Mononuclear cell (primary cell): ENCODE results near the gene WIPI1. TPM values are rescaled to one million over a fixed set of nuclear protein-coding genes. Genes with fewer than 3 reads are reported as not detected.

Source experiments
- H3K27me3 ChIP-seq: 2 replicates; pipeline ENCODE4 v1.6.0; 2011; ENCODE audit warnings: low read length, control low read depth; ENCODE audit not compliant: insufficient read depth
- H3K4me1 ChIP-seq: 2 replicates; pipeline ENCODE4 v1.5.1; 2011; ENCODE audit warnings: mild to moderate bottlenecking, low read length, control low read depth; ENCODE audit not compliant: insufficient read depth
- H3K4me3 ChIP-seq: 2 replicates; pipeline ENCODE4 v1.5.1; 2011; ENCODE audit warnings: mild to moderate bottlenecking, low read length, moderate library complexity
- H3K9me3 ChIP-seq: 2 replicates; pipeline ENCODE4 v1.5.1; 2011; ENCODE audit warnings: low read depth, mild to moderate bottlenecking, control low read depth, low read length
- total RNA-seq: library from RNA; depleted of rRNA; stranded (reverse); fragments of >200 nt; gene quantifications from one replicate; pipeline ENCODE4 v1.2.3, GENCODE V29; 2012

Gene WIPI1
- total RNA-seq, 1 donor, result 17.8 TPM

GRCh38 chr17:68453991-68454665 lies 3.2 kb downstream of the WIPI1 start:
- Histone ChIP-seq H3K4me3 (no peak overlapping the region), H3K27me3 (no peaks in the 10 kb centered on the region), H3K9me3 (no peaks in the 10 kb centered on the region), H3K4me1 (peaks cover 31% of the 10 kb centered on the region)

GRCh38 chr17:68452724-68453290 lies 4.5 kb downstream of the WIPI1 start:
- no peaks in the 10 kb centered on the region for H3K27me3 ChIP-seq
- H3K4me3 ChIP-seq, result no peak overlapping the region
- peaks cover 25% of the 10 kb centered on the region for H3K4me1 ChIP-seq
- no peaks in the 10 kb centered on the region for H3K9me3 ChIP-seq

GRCh38 chr17:68451670-68452354 lies 5.5 kb downstream of the WIPI1 start:
- no peak overlapping the region for H3K4me3 ChIP-seq

GRCh38 chr17:68450801-68451200 lies 6.5 kb downstream of the WIPI1 start:
- Histone ChIP-seq H3K4me1 (peaks cover 12% of the 10 kb centered on the region), H3K9me3 (no peaks in the 10 kb centered on the region), H3K27me3 (no peaks in the 10 kb centered on the region), H3K4me3 (no peak overlapping the region)

More at GRCh38 chr17:68451670-68452354, 5.5 kb downstream of the WIPI1 start:
- Histone ChIP-seq H3K9me3 (no peaks in the 10 kb centered on the region), H3K27me3 (no peaks in the 10 kb centered on the region), H3K4me1 (peaks cover 22% of the 10 kb centered on the region)

GRCh38 chr17:68450391-68450790 lies 6.9 kb downstream of the WIPI1 start:
- H3K9me3 ChIP-seq, result no peaks in the 10 kb centered on the region
- no peak overlapping the region for H3K4me3 ChIP-seq
- H3K4me1 ChIP-seq, result peaks cover 8% of the 10 kb centered on the region
- no peaks in the 10 kb centered on the region for H3K27me3 ChIP-seq

GRCh38 chr17:68449021-68449739 lies 8.1 kb downstream of the WIPI1 start:
- Histone ChIP-seq H3K4me3 (no peak overlapping the region), H3K9me3 (no peaks in the 10 kb centered on the region), H3K27me3 (no peaks in the 10 kb centered on the region), H3K4me1 (no peaks in the 10 kb centered on the region)

GRCh38 chr17:68446626-68447041 lies 10.7 kb downstream of the WIPI1 start:
- no peaks in the 10 kb centered on the region for H3K9me3 ChIP-seq
- H3K4me3 ChIP-seq, result no peak overlapping the region
- no peaks in the 10 kb centered on the region for H3K27me3 ChIP-seq
- peaks cover 13% of the 10 kb centered on the region for H3K4me1 ChIP-seq

- H3K4me3 ChIP-seq, result no peak overlapping the region
- peaks cover 22% of the 10 kb centered on the region for H3K4me1 ChIP-seq
- no peaks in the 10 kb centered on the region for H3K27me3 ChIP-seq
- H3K9me3 ChIP-seq, result no peaks in the 10 kb centered on the region
These were observed 11.6 kb downstream of the WIPI1 start for GRCh38 chr17:68445671-68446070.

GRCh38 chr17:68443972-68444464 lies 13.3 kb downstream of the WIPI1 start:
- H3K4me3 ChIP-seq, result no peak overlapping the region
- peaks cover 30% of the 10 kb centered on the region for H3K4me1 ChIP-seq
- no peaks in the 10 kb centered on the region for H3K27me3 ChIP-seq
- H3K9me3 ChIP-seq, result no peaks in the 10 kb centered on the region

GRCh38 chr17:68441070-68441770 lies 16.1 kb downstream of the WIPI1 start:
- Histone ChIP-seq H3K4me1 (peaks cover 57% of the 10 kb centered on the region), H3K9me3 (no peaks in the 10 kb centered on the region), H3K4me3 (no peak overlapping the region), H3K27me3 (no peaks in the 10 kb centered on the region)

GRCh38 chr17:68440526-68440925 lies 16.8 kb downstream of the WIPI1 start:
- H3K4me1 ChIP-seq, result peaks cover 62% of the 10 kb centered on the region
- no peaks in the 10 kb centered on the region for H3K27me3 ChIP-seq
- no peak overlapping the region for H3K4me3 ChIP-seq
- H3K9me3 ChIP-seq, result no peaks in the 10 kb centered on the region

- no peak overlapping the region for H3K4me3 ChIP-seq
- no peaks in the 10 kb centered on the region for H3K9me3 ChIP-seq
- no peaks in the 10 kb centered on the region for H3K27me3 ChIP-seq
- peaks cover 62% of the 10 kb centered on the region for H3K4me1 ChIP-seq
These were observed 17.5 kb downstream of the WIPI1 start for GRCh38 chr17:68439656-68440290.

- Histone ChIP-seq H3K4me1 (peaks cover 62% of the 10 kb centered on the region), H3K27me3 (no peaks in the 10 kb centered on the region), H3K9me3 (no peaks in the 10 kb centered on the region), H3K4me3 (peak overlapping the region; percentile 16)
These were observed 19.1 kb downstream of the WIPI1 start for GRCh38 chr17:68437979-68438822.
